ENCODE data around the gene SNPH.

The SNPH gene

GRCh38 chr20:1292620-1293019 is 26.5 kb downstream of the SNPH start:
- TF ChIP-seq CTCF (conservative IDR thresholded peaks at IDR 0.05; ENCODE audit: low read depth, low read length) = no peak
- no peak for DNase-seq (ENCODE audit: low read depth)
- H3K4me3 ChIP-seq (ENCODE audit: low read depth, low read length) = no peak overlapping the region

DNA sequence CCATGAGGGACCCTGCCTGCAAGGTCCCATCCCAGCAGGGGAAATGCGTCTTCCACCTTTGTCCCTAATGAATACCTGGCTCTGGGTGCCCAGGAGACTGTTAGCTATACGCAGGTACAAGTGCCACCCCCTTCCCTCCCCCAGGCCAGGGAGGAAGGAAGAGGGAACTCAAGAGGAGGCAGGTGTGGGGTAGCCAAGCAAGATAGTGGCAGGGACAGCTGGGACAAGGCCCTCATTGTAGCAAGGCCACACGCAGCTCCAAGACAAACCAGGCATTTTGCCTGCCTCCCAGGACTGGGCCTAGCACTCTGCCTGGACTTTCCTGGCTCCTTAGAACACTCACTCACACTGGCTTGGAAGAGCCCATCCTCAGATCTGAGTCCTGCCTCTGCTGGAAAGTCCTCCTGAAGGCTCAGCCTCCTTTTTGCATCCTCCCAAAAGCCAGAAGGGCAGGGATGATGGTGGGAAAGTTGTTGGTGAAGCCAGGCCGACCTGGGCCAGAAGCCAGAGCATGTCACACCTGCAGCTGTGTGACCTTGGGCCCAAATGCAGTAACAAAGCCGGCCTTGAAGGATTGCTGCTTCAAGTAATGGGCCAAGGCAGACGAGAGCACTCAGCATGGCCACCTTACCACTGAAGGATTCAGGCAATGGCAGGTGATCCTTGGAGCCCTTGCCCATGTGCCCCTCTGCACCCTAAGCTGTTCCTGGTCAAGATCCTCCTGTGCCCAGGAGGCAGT is 27.7 kb downstream of the SNPH start:
- no peak overlapping the region for H3K4me3 ChIP-seq (ENCODE audit: low read depth, low read length)
- no peak for DNase-seq (ENCODE audit: low read depth)
- no peak for TF ChIP-seq CTCF (conservative IDR thresholded peaks at IDR 0.05; ENCODE audit: low read depth, low read length)

GRCh38 chr20:1294497-1294896 is 28.4 kb downstream of the SNPH start:
- TF ChIP-seq CTCF (conservative IDR thresholded peaks at IDR 0.05; ENCODE audit: low read depth, low read length) = no peak
- no peak for DNase-seq (ENCODE audit: low read depth)
- H3K4me3 ChIP-seq (ENCODE audit: low read depth, low read length) = no peak overlapping the region

DNA sequence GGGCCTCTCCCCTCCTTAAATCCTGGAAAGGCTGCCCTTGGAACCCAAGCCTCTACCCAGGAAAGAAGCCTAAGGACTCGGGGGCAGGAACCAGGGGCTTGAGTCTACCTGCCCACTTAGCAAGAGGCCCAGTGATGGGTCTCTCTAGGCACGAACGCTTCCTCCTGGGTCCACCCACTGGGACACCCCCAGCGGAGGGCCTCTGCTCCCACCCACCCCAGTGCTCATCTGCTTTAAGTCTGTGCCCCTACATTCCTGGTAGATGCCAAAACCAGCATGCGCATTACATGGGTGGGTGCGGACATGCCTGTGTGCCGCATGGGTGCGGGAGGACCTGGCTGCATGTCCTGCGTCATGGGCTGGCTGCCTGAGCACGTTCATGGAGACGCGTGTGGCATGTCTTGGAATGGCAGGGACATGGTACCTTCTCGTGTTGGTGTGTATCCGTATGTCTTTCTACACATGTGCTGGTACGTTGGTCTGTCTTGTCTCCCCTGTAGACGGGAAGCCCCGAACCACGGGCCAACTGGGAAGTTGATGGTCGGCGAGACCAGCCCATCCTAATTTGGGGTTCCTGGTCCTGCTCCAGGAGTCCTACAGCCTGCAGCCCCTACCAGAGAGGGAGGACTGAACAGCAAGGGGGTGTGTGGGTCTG is 29.3 kb downstream of the SNPH start:
- no peak overlapping the region for H3K4me3 ChIP-seq (ENCODE audit: low read depth, low read length)
- no peak for TF ChIP-seq CTCF (conservative IDR thresholded peaks at IDR 0.05; ENCODE audit: low read depth, low read length)
- DNase-seq (ENCODE audit: low read depth) = no peak

GRCh38 chr20:1296117-1296610 is 30.1 kb downstream of the SNPH start:
- no peak overlapping the region for H3K4me3 ChIP-seq (ENCODE audit: low read depth, low read length)
- no peak for TF ChIP-seq CTCF (conservative IDR thresholded peaks at IDR 0.05; ENCODE audit: low read depth, low read length)
- DNase-seq (ENCODE audit: low read depth) = no peak

DNA sequence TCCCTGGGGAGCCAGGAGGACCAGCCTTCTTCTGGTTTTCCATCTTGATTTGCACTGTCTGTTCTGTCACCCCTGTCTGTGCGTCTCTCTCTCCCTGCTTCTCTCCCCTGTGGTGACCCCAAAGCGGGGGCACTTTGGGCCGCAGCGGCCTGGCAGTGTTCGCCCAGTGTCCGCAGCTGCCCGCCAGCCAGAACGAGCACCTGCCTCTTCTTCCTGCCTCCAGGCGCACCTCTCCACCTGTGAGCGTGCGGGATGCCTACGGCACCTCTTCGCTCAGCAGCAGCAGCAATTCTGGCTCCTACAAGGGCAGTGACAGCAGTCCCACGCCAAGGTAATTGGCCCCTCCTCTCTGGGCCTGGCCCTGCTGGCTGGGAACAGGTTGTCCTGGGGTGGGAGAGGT is 30.8 kb downstream of the SNPH start:
- DNase-seq (ENCODE audit: low read depth) = no peak
- no peak overlapping the region for H3K4me3 ChIP-seq (ENCODE audit: low read depth, low read length)
- TF ChIP-seq CTCF (conservative IDR thresholded peaks at IDR 0.05; ENCODE audit: low read depth, low read length) = no peak

All from choroid plexus epithelial cell (primary cell).